GM23338 (cell line): Measurements from ENCODE around the gene C20orf173. TPM values are rescaled to one million over a fixed set of nuclear protein-coding genes. Genes with fewer than 3 reads are reported as not detected.

ENCODE experiments used
- ATAC-seq: fragments of 200-7000 bp; cut with Tn5 transposase; 3 replicates; pipeline ENCODE4 v1.9.1; 2020
- DNase-seq: peaks from one replicate; pipeline ENCODE4 v3.0.0-alpha.2; 2015; ENCODE audit warnings: low spot score
- H2AFZ ChIP-seq: fragments of 200-600 bp; sonication (generic); 2 replicates; pipeline ENCODE4 v1.8.0; 2016; ENCODE audit warnings: antibody characterized with exemption, mild to moderate bottlenecking, moderate library complexity
- H3F3A ChIP-seq: fragments of 200-600 bp; sonication (generic); replicated peaks from 2 replicates; pipeline ENCODE4 v1.8.0; 2017; ENCODE audit warnings: antibody characterized with exemption, mixed run types, low read depth
- H3K27ac ChIP-seq: fragments of 200-600 bp; sonication (generic); 2 replicates; pipeline ENCODE4 v1.6.1; 2016; ENCODE audit warnings: low read depth
- H3K27me3 ChIP-seq: fragments of 200-600 bp; sonication (generic); 2 replicates; pipeline ENCODE4 v1.8.0; 2016; ENCODE audit warnings: mild to moderate bottlenecking, mixed run types, moderate library complexity; ENCODE audit not compliant: insufficient read depth
- H3K36me3 ChIP-seq: fragments of 200-600 bp; sonication (generic); 2 replicates; pipeline ENCODE4 v1.8.0; 2016; ENCODE audit warnings: mild to moderate bottlenecking; ENCODE audit not compliant: insufficient read depth
- H3K4me1 ChIP-seq: fragments of 200-600 bp; sonication (generic); 2 replicates; pipeline ENCODE4 v1.8.0; 2016; ENCODE audit warnings: mild to moderate bottlenecking, moderate library complexity; ENCODE audit not compliant: insufficient read depth
- H3K4me2 ChIP-seq: fragments of 200-600 bp; sonication (generic); 2 replicates; pipeline ENCODE4 v1.7.1; 2017; ENCODE audit warnings: mixed run types
- H3K4me3 ChIP-seq: fragments of 200-600 bp; sonication (generic); 2 replicates; pipeline ENCODE4 v1.6.1; 2016; ENCODE audit warnings: mixed run types
- H3K79me2 ChIP-seq: fragments of 200-600 bp; sonication (generic); replicated peaks from 2 replicates; pipeline ENCODE4 v1.8.0; 2017; ENCODE audit warnings: mild to moderate bottlenecking; ENCODE audit not compliant: insufficient read depth
- H3K9me2 ChIP-seq: fragments of 200-600 bp; sonication (generic); 2 replicates; pipeline ENCODE4 v1.8.0; 2017; ENCODE audit not compliant: insufficient read depth
- H4K20me1 ChIP-seq: fragments of 200-600 bp; sonication (generic); replicated peaks from 2 replicates; pipeline ENCODE4 v1.8.0; 2017; ENCODE audit warnings: mild to moderate bottlenecking; ENCODE audit not compliant: insufficient read depth
- H3K27ac Mint-ChIP-seq: 2 replicates; pipeline ENCODE4 v1.8.0; 2020; ENCODE audit warnings: inconsistent platforms, mild to moderate bottlenecking, moderate library complexity, mixed read lengths
- H3K27me3 Mint-ChIP-seq: 3 replicates; pipeline ENCODE4 v1.8.0; 2022; ENCODE audit warnings: low read depth, mild to moderate bottlenecking, moderate library complexity, mixed read lengths, inconsistent platforms; ENCODE audit not compliant: insufficient read depth, poor library complexity
- H3K36me3 Mint-ChIP-seq: 3 replicates; pipeline ENCODE4 v1.8.0; 2021; ENCODE audit warnings: low read depth, mild to moderate bottlenecking, inconsistent platforms, moderate library complexity, mixed read lengths
- H3K4me1 Mint-ChIP-seq: 3 replicates; pipeline ENCODE4 v1.8.0; 2020; ENCODE audit warnings: mild to moderate bottlenecking, inconsistent platforms, mixed read lengths
- H3K4me3 Mint-ChIP-seq: 3 replicates; pipeline ENCODE4 v1.8.0; 2021; ENCODE audit warnings: moderate library complexity, mild to moderate bottlenecking, inconsistent platforms, mixed read lengths
- H3K9me3 Mint-ChIP-seq: 3 replicates; pipeline ENCODE4 v1.8.0; 2020; ENCODE audit warnings: moderate library complexity, mild to moderate bottlenecking, inconsistent platforms, mixed read lengths
- CREB1 ChIP-seq: fragments of 250-450 bp; sonication (Bioruptor Pico); IDR thresholded peaks from 2 replicates; pipeline ENCODE4 v1.5.0; 2020; ENCODE audit warnings: low read depth, mild to moderate bottlenecking, moderate library complexity
- CTCF ChIP-seq, 2 experiments: fragments of 200-600 bp in 1 of 2; sonication (generic) in 1 of 2; conservative IDR thresholded peaks; 2 replicates each; pipeline versions ENCODE4 v1.5.1 to v1.6.1; 2016 to 2017; ENCODE audit warnings: antibody characterized with exemption in 2 of 2, low read depth in 2 of 2, mild to moderate bottlenecking in 2 of 2, moderate library complexity in 1 of 2
- ETS1 ChIP-seq: IDR thresholded peaks from 2 replicates; pipeline ENCODE4 v1.6.1; 2016; ENCODE audit warnings: antibody characterized with exemption
- EZH2 ChIP-seq: fragments of 200-600 bp; sonication (generic); IDR thresholded peaks from one replicate; pipeline ENCODE4 v1.8.0; 2017; ENCODE audit warnings: antibody characterized with exemption, mild to moderate bottlenecking, low read depth; ENCODE audit not compliant: unreplicated experiment
- EZH2phosphoT487 ChIP-seq: fragments of 200-600 bp; sonication (generic); IDR thresholded peaks from one replicate; pipeline ENCODE4 v1.8.1; 2018; ENCODE audit warnings: antibody characterized with exemption; ENCODE audit not compliant: unreplicated experiment
- JUNB ChIP-seq: IDR thresholded peaks from one replicate; pipeline ENCODE4 v1.6.1; 2016; ENCODE audit warnings: antibody characterized with exemption; ENCODE audit not compliant: unreplicated experiment
- NANOG ChIP-seq: IDR thresholded peaks from 2 replicates; pipeline ENCODE4 v1.6.1; 2016; ENCODE audit warnings: antibody characterized with exemption, borderline replicate concordance
- POLR2AphosphoS5 ChIP-seq: IDR thresholded peaks from 2 replicates; pipeline ENCODE4 v1.6.1; 2016; ENCODE audit warnings: antibody characterized with exemption, low read depth
- REST ChIP-seq: IDR thresholded peaks from one replicate; pipeline ENCODE4 v1.6.1; 2018; ENCODE audit warnings: antibody characterized with exemption; ENCODE audit not compliant: unreplicated experiment
- STAT1 ChIP-seq: IDR thresholded peaks from one replicate; pipeline ENCODE4 v1.6.1; 2016; ENCODE audit warnings: antibody characterized with exemption; ENCODE audit not compliant: unreplicated experiment
- ZNF114 ChIP-seq: fragments of 250-450 bp; sonication (Bioruptor Pico); IDR thresholded peaks from 2 replicates; pipeline ENCODE4 v1.5.0; 2020; ENCODE audit warnings: mild to moderate bottlenecking, moderate library complexity
- ZNF331 ChIP-seq: fragments of 250-450 bp; sonication (Bioruptor Pico); IDR thresholded peaks from 2 replicates; pipeline ENCODE4 v1.5.0; 2020; ENCODE audit warnings: low read depth, mild to moderate bottlenecking, moderate library complexity
- ZNF462 ChIP-seq: fragments of 250-450 bp; sonication (Bioruptor Pico); IDR thresholded peaks from 2 replicates; pipeline ENCODE4 v1.5.0; 2020; ENCODE audit warnings: mild to moderate bottlenecking, moderate library complexity
- polyA plus RNA-seq: library from polyadenylated mRNA; unstranded; fragments of >200 nt; fragmentation: Nextera tagmentation; extraction: Ambion mirVana; gene quantifications from 2 replicates; pipeline ENCODE4 v1.2.1, GENCODE V29; 2016
- total RNA-seq: library from RNA; depleted of rRNA; stranded (reverse); fragments of >200 nt; shearing (Covaris generic); gene quantifications from 2 replicates; pipeline ENCODE4 v1.2.3, GENCODE V29; 2014

The C20orf173 gene
- total and polyA plus RNA-seq, 2 experiments from 2014 or later = not detected

GRCh38 chr20:35562541-35563110 is 33.2 kb upstream of the C20orf173 start:
- Histone ChIP-seq H3K36me3 (no peaks in the 10 kb centered on the region), H3K79me2 (no peaks in the 10 kb centered on the region), H3K27ac (no peak overlapping the region), H3F3A (no peaks in the 10 kb centered on the region), H3K9me2 (no peaks in the 10 kb centered on the region), H3K4me3 (no peak overlapping the region), H3K4me2 (no peak overlapping the region), H3K27me3 (no peaks in the 10 kb centered on the region), H2AFZ (no peak overlapping the region), H4K20me1 (no peaks in the 10 kb centered on the region), H3K4me1 (peaks cover 3% of the 10 kb centered on the region; the same call in 1 of the 2 replicates)
- peaks cover 7% of the 10 kb centered on the region for H3K27me3 Mint-ChIP-seq
- DNase-seq = no peak
- no peaks in the 10 kb centered on the region; the same call in 2 of the 3 replicates for H3K9me3 Mint-ChIP-seq
- H3K4me1 Mint-ChIP-seq = peaks cover 20% of the 10 kb centered on the region
- no peak for ATAC-seq
- TF ChIP-seq NANOG = no peak
- TF ChIP-seq EZH2phosphoT487 = no peak
- no peak for TF ChIP-seq CREB1 (CRISPR knock-in tag)
- TF ChIP-seq ZNF462 (CRISPR knock-in tag) = no peak
- no peak for TF ChIP-seq CTCF (conservative IDR thresholded peaks at IDR 0.05; ENCODE audit: low read depth in 2 of 2)
- no peak for TF ChIP-seq STAT1
- TF ChIP-seq JUNB = no peak
- no peak for TF ChIP-seq ETS1
- no peak for TF ChIP-seq REST
- no peak for TF ChIP-seq EZH2
- TF ChIP-seq ZNF114 (CRISPR knock-in tag) = no peak
- TF ChIP-seq POLR2AphosphoS5 = no peak
- no peak for TF ChIP-seq ZNF331 (CRISPR knock-in tag)
- no peak overlapping the region for H3K27ac Mint-ChIP-seq
- peaks cover 7% of the 10 kb centered on the region; the same call in 2 of the 3 replicates for H3K36me3 Mint-ChIP-seq
- H3K4me3 Mint-ChIP-seq = no peak overlapping the region
